Activated CD4-positive, alpha-beta T cell treated with anti-CD3 and anti-CD28 coated beads for 1 hour (primary cell): Measurements from ENCODE around the gene SEMA4B.
"Not testable (repeated sequence)": the region's sequence is repeated elsewhere in the genome, so short reads cannot be mapped to it uniquely, and the experiment has no call there.

ENCODE experiments used
- DNase-seq: peaks from one replicate; pipeline ENCODE4 v3.0.0-alpha.2; 2020

The SEMA4B gene

GRCh38 chr15:90181776-90182175 lies 19.4 kb upstream of the SEMA4B start:
- no peak for DNase-seq

- no peak for DNase-seq
These were observed 16.9 kb upstream of the SEMA4B start for GRCh38 chr15:90184119-90184785.

- DNase-seq = peak; percentile 37
These were observed 16.1 kb upstream of the SEMA4B start for GRCh38 chr15:90184786-90185704.

DNA sequence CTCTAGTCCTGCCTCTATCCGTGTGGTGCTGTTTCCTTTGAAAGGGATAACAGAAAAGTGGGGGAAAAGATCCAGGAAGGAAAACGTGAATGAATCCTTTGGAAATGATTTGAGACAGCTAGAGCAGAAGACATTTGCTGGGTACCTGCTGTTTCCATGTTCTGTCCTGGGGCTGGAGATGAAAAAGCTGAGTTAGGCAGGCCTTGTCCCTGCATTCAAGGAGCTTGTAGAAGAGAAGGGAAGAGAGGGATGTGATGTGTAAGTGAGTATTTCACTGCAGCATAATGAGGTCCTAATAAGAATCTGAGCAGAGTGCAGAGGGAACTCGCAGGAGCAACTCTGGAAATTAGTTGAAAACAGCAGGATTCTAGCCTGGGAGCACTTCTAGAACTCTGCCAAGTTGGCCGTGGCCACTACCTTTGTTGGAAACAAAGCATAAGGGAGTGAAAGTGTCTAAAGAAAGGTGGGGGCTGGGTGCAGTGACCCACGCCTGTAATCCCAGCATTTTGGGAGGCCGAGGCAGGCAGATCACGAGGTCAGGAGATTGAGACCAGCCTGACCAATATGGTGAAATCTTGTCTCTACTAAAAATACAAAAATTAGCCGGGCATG lies 13.8 kb upstream of the SEMA4B start:
- DNase-seq = no peak

- DNase-seq = not testable (repeated sequence)
These were observed 13.1 kb upstream of the SEMA4B start for GRCh38 chr15:90188065-90188464.

DNA sequence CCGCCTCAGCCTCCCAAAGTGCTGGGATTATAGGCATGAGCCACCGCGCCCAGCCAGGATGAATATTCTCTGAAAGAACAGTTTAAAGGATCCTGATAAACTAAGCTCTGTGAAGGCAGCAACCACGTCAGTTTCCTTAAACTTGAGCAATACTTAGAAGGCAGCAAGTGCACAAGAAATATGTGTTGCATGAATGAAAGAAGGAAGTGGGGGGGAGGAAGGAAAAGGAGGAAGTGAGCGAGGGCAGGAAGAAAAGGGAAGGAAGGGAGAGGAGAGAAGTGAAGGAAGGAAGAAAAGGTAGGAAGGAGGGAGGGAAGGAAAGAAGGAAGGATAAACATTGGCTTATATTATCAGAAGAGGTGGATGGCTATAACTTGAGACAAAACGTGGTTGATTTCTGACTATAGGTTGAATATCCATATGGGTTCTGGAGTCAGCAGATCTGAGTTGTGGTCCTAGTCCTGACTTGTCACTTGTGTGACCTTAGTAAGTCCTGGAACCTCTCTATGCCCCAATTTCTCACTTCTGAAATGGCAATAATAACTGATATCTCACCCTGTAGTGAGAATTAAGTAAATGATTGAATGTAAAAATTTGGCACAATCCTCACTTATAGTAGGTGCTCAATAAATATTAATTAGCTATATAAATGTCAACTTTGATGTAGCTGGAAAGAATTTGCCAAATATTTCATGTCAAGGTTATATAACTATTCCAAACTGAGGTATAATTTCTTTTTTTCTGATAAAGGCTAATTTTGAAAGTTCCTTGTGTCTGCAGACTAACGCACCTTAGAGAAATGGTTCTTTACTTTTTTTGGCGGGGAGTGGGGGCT lies 12.0 kb upstream of the SEMA4B start:
- DNase-seq = no peak

DNA sequence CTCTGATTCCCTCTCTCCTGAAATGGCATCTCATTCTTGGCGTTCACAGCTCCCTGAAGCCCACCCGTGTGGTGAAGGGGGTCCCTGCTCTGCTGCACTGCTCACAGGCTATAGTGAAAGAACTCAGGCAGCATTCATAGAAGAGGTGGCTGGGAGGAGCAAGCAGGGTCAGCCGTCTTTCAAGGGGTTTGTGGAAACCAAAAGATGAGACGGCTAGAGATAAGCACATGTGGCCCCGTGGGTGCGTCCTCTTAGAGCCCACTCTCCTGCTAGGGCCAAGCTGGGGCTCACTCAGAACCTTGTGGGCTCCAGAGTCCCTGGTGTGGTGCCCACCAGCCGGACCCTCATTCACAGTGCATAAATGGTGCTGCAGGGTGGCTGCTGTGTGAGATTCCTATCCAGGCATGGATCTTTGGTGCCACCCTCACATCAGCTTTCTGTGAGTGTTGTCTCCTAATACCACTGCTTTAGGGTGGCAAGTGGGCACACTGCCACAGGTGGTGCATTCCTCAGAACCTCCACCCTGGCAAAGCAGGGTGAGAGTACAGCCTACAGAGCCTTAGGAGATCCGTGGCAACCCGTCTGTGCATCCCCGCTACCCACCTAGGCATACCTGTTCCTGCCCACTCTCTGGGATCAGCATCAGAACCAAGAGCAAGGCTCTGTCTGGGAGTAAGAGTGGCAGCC lies 11.2 kb upstream of the SEMA4B start:
- no peak for DNase-seq

DNA sequence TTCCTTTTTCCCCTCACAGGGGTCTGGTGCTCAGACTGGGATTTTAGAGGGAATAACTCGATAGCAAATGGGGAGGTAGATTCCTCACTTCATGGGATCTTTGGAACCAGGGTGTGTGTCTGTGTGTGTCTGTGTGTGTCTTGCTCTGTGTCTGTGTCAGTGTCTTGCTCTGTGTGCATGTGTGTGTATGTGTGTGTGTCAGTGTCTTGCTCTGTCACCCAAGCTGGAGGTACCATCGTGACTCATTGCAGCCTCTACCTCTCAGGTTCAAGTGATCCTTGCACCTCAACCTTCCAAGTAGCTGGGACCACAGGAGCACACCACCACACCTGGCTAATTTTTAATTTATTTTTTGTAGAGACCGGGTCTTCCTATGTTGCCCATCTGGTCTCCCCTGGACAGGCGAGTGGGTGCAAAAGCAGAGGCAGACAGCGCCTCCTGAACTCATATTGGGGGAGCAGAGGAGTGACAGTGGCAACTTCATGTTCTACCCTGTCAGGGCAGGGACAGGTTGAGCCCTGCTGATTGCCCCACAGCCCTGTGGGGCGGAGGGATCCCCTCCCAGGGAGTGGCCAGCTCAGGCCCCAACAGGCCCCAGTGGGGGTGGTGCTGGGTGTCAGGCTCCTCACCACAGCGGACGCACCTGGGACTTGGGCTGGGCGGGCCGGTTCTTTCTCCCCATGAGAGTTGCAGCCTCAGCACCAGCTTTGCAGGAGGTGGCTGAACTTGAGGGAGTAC lies 10.4 kb upstream of the SEMA4B start:
- DNase-seq = no peak

DNA sequence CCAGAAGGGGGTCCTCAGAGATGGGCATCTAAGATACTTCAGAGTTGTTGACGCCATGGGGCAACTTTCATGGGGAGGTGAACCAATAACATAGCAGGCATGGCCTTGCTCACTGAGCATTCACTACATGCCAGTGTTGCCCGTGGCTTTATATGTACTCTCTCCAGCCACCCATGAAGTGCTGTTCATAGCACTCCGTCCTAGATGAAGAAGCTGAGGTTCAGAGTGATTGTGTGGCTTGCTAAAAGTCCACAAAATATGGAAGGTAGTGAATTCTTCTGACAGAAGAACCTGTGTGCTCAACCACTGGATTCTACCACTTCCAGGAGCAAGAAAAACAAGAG lies 9.8 kb upstream of the SEMA4B start:
- DNase-seq = no peak

DNA sequence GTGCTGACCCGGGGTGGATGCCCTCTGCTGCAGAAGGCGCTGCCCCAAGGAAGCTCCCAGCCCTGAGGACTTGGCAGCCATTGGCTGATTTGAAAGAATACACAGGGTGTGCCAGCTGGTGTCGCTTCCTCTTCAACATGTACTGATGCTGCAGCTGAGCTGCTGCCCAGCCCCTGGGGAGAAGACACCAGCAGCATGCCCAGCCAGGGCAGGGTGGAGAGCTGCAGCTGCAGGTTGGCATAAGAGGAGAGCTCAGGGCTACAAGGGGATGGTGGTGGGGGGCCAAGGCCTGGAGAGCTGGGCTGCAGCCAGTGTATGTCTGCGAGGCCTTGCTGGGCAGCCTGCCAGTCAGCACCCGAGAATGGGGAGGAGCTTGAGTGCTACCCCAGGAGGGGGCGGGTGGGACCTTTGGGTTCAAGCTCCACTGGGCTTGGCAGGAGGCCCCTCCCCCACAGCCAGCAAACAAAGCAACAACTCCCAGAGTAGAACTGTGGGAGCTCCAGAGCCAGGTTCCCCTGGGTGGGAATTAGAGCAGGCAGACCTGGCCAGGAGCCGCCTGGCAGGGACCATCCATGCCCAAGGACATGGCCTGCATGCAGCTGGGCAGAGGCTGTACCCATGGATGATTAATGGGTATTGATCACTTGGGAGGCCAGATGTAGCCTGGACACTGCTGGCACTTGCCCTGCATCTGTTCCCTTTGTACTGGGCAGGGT lies 9.2 kb upstream of the SEMA4B start:
- DNase-seq = peak; percentile 12

GRCh38 chr15:90192961-90193786 lies 8.0 kb upstream of the SEMA4B start:
- DNase-seq = no peak

GRCh38 chr15:90194655-90195054 lies 6.5 kb upstream of the SEMA4B start:
- DNase-seq = no peak

- DNase-seq = no peak
These were observed 498 bp upstream of the SEMA4B start for GRCh38 chr15:90200534-90201129.

DNA sequence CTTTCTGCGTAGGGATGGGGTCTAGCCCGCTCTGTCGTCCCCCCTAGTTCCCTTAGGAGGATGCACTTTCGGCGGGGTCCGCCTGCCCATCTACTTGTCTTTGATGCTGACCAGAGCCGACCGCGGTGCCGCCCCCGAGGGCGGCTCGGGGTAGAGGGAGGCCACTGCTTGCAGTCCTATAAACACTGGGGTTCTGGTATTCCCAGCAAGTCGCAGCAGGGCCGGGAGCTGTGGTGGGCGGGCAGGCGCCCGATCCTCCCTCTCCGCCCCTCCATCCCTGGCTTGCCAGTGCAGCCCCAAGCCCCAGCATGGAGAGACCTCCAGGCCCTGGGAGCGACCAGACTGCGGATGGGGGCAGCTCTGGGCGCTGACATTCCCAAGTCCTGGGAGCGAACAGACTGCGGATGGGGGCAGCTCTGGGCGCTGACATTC lies 830 bp downstream of the SEMA4B start:
- no peak for DNase-seq

DNA sequence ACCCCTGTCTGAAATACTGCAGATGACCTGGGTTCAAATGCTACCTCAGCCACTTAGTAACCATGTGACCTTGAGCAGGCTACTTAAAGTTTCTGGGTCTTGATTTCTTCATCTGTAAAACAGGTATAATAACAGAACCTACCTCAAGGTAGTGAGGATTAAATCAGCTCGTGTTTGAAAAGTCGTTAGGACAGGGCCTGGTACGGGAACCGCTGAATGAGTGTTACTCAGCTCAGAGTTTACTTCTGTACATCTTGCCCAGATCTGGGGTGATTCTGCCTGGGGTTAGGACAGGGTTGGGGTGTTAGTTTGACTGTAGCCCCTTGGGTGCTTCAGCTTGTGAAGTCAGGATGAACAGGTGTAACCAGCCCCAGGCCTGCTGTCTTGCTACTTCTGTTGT lies 1.8 kb downstream of the SEMA4B start:
- no peak for DNase-seq

DNA sequence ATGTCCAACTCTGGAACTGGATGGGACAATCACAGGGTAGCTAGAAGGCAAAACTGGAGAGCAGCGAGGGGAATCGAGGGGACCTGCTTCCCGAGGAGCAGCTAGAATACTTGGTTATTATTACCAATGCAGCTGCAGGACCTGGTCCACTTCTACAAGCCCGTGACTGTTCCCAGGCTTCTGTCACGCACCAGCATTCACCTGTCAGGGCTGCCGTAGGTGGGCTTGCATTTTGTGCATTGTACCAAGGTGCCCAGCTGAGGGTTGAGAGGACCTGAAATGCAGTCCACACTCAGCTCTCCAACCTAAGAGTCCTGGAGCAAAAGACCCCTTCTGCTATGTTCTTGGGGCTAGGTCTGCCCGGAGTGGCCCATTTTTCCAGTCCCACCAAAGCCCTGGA lies 2.3 kb downstream of the SEMA4B start:
- no peak for DNase-seq

DNA sequence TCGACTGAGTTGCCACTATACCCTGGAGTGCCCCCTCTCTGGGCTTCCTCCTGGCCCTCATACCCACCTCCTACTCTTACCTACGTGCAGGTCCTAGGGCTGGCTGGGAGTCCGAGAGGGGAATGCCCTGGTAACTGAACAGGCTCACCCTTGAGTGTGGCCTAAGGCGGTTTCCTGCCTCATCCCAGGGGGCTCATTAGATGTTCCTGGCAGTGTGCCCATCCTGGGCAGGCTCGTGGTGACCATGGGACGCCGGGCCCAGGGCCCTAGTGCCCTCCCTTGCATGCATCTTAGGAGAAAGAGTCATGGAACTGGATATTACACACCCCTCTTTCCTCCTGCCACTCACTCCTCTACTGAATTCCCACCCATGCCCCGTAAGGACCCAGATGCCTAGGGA lies 2.8 kb downstream of the SEMA4B start:
- DNase-seq = no peak

- DNase-seq = no peak
These were observed 4.1 kb downstream of the SEMA4B start for GRCh38 chr15:90205050-90205848.

DNA sequence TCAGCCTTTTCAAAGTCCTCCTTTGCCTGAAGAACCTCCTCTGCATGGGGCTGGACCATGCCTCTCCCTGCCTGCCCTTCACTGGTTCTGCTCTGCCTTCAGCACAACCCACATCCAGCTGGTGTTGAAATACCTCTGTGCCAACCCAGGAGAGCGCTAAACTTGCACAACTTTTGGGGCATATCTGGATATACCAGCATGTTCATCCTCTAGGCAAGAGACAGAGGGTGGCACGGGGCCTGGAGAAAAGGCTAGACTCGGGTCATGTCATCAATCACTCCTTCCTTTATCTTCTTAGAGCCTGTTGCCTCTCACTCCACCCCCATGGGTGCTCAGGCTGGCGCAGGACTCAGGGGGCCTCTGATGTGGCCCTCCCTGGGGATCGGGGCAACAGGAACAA lies 4.8 kb downstream of the SEMA4B start:
- DNase-seq = no peak
